Adrenal gland (tissue), 5 donors: ENCODE data around the gene MYO18B.

ENCODE experiments used
- POLR2A ChIP-seq, 2 donors: fragments of 450-650 bp; IDR thresholded peaks; one replicate each; pipeline ENCODE4 v1.6.1; 2017; ENCODE audit warnings: antibody characterized with exemption in 2 of 2, mild to moderate bottlenecking in 2 of 2, moderate library complexity in 1 of 2
- TF ChIP-seq, protein P1 (sequence below), 6 experiments: fragments of 450-650 bp in 4 of 6; fragments of 200-600 bp in 2 of 6; sonication (generic) in 1 of 6; IDR thresholded peaks; 1 replicate in 5 of 6; 2 replicates in 1 of 6; pipeline versions ENCODE4 v1.5.1 to v1.8.0; 2016 to 2021; ENCODE audit warnings: antibody characterized with exemption in 6 of 6, mild to moderate bottlenecking in 2 of 6, moderate library complexity in 1 of 6
- donor health status: DM: no; HTN: no; CAD: no.

DNA sequence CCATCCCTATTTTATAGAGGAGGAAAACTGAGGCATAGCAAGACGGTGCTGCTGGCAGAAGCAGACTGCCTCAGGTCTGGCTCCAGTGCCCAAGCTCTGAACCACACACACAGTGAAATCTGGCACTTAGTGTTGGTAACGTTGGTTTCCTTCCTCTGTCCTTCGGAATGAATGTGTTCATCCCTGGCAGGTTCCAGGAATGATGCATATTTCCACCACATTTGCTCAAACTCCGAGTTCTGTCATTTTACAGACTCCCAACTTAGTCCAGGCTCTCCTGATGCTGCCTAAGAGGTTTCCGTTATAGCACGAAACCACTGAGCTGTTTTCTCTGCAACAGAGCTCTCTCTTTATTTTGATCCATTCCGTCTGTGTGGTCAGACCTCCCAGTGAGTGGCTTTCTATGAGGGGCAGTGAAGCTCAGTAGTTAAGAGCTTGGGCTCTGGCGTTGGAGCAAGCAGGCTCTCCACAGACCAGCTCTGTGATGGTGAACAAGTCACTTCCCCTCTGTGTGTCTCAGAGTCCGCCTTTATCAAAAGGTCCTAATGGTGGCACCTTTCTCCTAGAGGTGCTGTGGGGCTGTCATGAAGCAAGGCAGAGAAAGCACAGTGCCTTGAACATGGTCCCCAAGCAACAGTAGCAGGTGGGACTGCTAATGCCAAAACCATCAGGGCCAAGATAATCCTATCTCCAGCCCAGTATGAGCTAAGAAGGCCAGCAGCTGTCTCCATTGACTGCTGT lies 200.3 kb downstream of the MYO18B start:
- TF ChIP-seq, protein P1, sequence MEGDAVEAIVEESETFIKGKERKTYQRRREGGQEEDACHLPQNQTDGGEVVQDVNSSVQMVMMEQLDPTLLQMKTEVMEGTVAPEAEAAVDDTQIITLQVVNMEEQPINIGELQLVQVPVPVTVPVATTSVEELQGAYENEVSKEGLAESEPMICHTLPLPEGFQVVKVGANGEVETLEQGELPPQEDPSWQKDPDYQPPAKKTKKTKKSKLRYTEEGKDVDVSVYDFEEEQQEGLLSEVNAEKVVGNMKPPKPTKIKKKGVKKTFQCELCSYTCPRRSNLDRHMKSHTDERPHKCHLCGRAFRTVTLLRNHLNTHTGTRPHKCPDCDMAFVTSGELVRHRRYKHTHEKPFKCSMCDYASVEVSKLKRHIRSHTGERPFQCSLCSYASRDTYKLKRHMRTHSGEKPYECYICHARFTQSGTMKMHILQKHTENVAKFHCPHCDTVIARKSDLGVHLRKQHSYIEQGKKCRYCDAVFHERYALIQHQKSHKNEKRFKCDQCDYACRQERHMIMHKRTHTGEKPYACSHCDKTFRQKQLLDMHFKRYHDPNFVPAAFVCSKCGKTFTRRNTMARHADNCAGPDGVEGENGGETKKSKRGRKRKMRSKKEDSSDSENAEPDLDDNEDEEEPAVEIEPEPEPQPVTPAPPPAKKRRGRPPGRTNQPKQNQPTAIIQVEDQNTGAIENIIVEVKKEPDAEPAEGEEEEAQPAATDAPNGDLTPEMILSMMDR (IDR thresholded peaks at IDR 0.05): no peak
- TF ChIP-seq POLR2A (IDR thresholded peaks at IDR 0.05): no peak
